ENCODE measurements around the gene IFI27L2.
A peak's percentile ranks its signal among the peaks of the same experiment; 100 is the strongest.

GRCh38 chr14:94136575-94137331 lies 7.3 kb upstream of the IFI27L2 start:
- TF ChIP-seq CTCF (IDR thresholded peaks at IDR 0.05) (peak; percentile 85 to 97 (median 92)), POLR2A (IDR thresholded peaks at IDR 0.05) (no peak)

Measured in thyroid gland (tissue), 4 donors.